ENCODE data around the gene FARP2.

Gene FARP2

DNA sequence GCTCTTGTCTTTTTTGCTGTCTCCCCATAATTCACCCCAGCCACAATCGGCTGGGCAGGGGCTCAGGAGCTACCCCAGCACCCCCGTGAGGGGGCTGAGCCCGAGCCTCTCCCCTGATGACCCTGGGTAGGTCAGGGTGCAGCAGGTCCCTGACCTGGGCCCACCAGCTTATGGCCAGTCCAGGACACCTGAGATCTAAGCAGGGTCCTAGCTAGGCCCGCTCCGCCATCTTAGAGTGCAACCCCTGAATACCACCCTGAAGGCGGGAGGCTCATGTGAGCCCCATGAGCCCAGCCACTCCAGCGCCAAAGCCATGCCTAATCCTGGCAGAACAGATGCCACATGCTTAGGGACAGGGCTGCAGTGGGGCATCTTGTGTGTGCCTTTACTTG, 136.1 kb downstream of the FARP2 start:
- DNase-seq (ENCODE audit: low spot score), result no peak
- in situ Hi-C loops (cut with MboI; ENCODE audit: low sequenced_read_pairs, unreplicated experiment), result no loop called here
- TF ChIP-seq, protein P1, sequence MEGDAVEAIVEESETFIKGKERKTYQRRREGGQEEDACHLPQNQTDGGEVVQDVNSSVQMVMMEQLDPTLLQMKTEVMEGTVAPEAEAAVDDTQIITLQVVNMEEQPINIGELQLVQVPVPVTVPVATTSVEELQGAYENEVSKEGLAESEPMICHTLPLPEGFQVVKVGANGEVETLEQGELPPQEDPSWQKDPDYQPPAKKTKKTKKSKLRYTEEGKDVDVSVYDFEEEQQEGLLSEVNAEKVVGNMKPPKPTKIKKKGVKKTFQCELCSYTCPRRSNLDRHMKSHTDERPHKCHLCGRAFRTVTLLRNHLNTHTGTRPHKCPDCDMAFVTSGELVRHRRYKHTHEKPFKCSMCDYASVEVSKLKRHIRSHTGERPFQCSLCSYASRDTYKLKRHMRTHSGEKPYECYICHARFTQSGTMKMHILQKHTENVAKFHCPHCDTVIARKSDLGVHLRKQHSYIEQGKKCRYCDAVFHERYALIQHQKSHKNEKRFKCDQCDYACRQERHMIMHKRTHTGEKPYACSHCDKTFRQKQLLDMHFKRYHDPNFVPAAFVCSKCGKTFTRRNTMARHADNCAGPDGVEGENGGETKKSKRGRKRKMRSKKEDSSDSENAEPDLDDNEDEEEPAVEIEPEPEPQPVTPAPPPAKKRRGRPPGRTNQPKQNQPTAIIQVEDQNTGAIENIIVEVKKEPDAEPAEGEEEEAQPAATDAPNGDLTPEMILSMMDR (IDR thresholded peaks at IDR 0.05; ENCODE audit: borderline replicate concordance, control extremely low read depth, extremely low read depth, insufficient read depth, missing control alignments), result no peak

DNA sequence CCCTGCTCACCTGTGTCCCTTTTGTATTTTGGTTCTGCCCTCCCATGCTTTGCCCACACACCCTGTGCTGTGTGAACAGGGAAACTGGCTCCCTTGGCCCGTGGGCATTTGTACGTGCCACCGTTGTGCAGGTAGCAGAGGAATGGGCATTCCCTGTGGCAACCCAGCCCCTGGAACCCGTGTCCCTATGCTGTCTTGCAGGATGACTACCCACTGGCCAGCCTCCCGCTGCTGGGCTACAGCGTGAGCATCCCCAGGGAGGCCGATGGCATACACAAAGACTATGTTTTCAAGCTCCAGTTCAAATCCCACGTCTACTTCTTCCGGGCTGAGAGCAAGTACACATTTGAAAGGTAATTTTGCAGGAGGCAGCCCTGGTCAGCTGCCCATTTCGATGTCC, 137.0 kb downstream of the FARP2 start:
- DNase-seq (ENCODE audit: low spot score), result no peak
- in situ Hi-C loops (cut with MboI; ENCODE audit: low sequenced_read_pairs, unreplicated experiment), result no loop called here
- TF ChIP-seq, protein P1 (IDR thresholded peaks at IDR 0.05; ENCODE audit: borderline replicate concordance, control extremely low read depth, extremely low read depth, insufficient read depth, missing control alignments), result no peak

DNA sequence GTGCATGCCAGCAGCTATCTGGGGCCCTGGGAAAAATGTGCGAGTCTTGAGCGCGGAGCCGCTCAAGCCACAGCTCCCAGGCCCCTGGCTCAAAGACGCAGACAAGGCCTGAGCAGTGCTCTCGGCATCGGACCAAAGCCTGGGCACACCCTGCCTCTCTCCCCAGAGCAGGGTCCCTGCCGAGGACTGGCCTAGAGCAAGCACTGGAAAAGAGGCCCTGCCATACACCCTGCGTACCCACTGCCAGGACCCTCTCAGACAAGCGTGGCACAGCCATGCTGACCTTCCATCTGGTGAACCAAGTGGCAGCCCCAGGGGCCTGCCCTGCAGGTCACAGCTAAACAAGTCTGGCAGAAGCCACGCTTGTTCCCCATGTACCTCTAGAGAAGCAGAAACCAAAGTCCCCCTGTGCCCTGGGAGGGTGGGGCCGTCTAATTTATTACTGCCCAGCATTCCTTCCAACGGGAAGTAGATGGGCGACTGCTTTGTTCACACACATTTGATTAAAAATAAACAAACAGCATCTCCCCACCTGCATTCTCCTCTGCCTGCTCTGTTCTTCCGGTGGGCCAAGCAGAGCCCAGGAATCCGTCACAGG, 138.3 kb downstream of the FARP2 start:
- TF ChIP-seq, protein P1 (IDR thresholded peaks at IDR 0.05; ENCODE audit: borderline replicate concordance, control extremely low read depth, extremely low read depth, insufficient read depth, missing control alignments), result no peak
- no peak for DNase-seq (ENCODE audit: low spot score)
- in situ Hi-C loops (cut with MboI; ENCODE audit: low sequenced_read_pairs, unreplicated experiment), result no loop called here

DNA sequence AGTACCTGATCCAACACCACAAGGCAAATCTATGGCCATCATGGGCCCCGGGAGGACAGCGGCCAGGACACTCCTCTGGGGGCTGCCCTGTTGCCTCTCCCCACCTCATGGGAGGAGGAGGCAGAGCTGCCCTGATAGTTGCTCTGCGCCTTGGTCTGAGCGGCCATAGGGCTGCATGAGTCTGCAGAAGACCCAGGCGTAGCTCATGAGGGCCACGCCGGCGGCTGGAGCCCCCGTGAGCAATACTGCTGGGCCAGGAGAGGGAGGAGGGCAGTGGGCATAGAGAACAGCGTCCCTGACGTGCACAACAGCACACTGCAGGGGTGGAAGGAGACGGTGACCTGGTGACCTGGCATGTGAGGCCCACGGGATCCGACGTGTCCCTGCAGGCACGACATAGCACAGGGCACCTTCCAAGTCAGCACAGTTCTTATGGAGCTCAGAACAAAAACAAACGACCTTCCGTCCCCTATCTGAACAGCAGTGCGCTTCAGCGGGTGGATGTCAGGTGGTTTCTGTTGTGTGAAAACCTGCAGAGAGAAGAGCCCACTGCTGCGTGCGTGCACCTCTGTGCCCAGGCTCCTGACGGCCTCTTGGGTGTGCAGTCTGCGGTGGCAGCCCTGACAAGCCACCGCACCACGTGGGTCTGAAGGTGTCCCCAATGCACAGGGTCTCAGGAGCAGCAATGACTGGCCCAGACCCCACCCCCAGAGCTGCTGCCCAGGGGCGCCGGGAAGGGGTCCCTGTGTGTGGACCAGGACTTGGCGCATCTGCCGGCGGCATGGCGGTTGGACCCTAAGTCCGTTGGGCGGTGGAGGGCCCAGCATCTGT, 139.3 kb downstream of the FARP2 start:
- TF ChIP-seq, protein P1 (IDR thresholded peaks at IDR 0.05; ENCODE audit: borderline replicate concordance, control extremely low read depth, extremely low read depth, insufficient read depth, missing control alignments), result no peak

DNA sequence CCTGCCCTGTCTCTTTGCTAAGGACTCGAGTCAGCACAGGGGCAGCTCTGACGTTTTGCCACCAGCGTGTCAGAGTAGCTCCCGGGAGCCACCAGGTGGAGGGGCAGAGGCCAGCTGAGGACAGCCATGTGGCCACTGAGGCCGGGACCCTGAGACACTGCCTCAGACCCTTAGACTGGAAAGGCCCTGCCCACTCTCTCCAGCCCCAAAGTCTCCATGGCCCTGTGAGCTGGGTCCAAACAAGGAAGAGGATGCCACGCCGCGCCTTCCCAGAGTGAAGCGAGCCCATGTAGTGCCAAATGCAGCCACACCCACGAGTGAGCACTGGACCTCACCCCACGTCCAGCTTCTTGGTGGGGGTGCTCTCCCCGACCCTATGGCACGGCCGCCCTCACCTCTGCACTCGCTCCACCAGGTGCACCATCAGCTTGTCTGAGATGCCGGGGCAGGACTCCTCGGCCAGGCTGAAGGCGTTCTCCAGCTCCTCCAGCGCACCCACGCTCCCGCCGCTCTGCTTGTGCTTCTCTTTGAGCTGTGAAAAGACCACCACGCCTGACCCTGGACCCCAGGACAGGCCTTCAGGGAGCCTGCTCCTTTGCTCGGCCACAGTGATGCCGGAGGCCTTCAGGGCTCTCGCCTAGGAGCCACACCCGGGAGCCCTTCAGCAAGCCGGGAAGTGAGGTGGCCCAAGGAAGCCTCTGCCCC, 140.1 kb downstream of the FARP2 start:
- DNase-seq (ENCODE audit: low spot score), result no peak
- in situ Hi-C loops (cut with MboI; ENCODE audit: low sequenced_read_pairs, unreplicated experiment), result no loop called here
- TF ChIP-seq, protein P1 (IDR thresholded peaks at IDR 0.05; ENCODE audit: borderline replicate concordance, control extremely low read depth, extremely low read depth, insufficient read depth, missing control alignments), result no peak

More for the DNA sequence above, 139.3 kb downstream of the FARP2 start:
- no peak for DNase-seq (ENCODE audit: low spot score)
- in situ Hi-C loops (cut with MboI; ENCODE audit: low sequenced_read_pairs, unreplicated experiment), result no loop called here
